Stimulated activated CD4-positive, alpha-beta T cell treated with anti-CD3 and anti-CD28 coated beads, TNF-alpha, amount 100 ng/mL, for 24 hours (primary cell): ENCODE results near the gene ATP9B.
"Not testable (repeated sequence)": the region's sequence is repeated elsewhere in the genome, so short reads cannot be mapped to it uniquely, and the experiment has no call there.

Experiments used
- DNase-seq, 3 experiments: peaks; one replicate each; pipeline ENCODE4 v3.0.0-alpha.2; 2020; ENCODE audit warnings: low read depth in 3 of 3

ATP9B gene

DNA sequence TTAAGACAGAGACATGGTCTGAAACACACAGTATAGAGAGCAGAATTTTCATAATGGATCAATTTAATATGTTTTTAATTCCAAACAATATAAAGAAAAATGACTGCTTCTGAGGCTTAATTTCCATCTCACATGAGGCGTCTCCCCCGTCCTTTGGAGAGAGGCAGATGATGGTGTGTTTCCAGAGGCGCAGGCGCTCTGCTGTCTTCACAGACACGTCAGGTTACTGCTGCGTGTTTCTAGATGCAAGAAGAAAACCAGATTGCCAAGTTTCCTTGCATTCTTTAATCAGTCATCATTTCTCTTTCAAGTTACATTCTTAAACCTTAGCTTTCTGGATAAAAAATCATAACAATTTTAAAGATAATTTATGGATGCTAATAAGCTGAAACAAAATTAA is 160.2 kb downstream of the ATP9B start:
- no peak for DNase-seq

GRCh38 chr18:79234438-79234837 is 165.2 kb downstream of the ATP9B start:
- no peak for DNase-seq

GRCh38 chr18:79239631-79240030 is 170.4 kb downstream of the ATP9B start:
- no peak for DNase-seq

- no peak for DNase-seq
These were observed 172.6 kb downstream of the ATP9B start for GRCh38 chr18:79241755-79242154.

GRCh38 chr18:79242246-79242645 is 173.1 kb downstream of the ATP9B start:
- DNase-seq, result no peak

GRCh38 chr18:79245517-79246001 is 176.4 kb downstream of the ATP9B start:
- no peak for DNase-seq

DNA sequence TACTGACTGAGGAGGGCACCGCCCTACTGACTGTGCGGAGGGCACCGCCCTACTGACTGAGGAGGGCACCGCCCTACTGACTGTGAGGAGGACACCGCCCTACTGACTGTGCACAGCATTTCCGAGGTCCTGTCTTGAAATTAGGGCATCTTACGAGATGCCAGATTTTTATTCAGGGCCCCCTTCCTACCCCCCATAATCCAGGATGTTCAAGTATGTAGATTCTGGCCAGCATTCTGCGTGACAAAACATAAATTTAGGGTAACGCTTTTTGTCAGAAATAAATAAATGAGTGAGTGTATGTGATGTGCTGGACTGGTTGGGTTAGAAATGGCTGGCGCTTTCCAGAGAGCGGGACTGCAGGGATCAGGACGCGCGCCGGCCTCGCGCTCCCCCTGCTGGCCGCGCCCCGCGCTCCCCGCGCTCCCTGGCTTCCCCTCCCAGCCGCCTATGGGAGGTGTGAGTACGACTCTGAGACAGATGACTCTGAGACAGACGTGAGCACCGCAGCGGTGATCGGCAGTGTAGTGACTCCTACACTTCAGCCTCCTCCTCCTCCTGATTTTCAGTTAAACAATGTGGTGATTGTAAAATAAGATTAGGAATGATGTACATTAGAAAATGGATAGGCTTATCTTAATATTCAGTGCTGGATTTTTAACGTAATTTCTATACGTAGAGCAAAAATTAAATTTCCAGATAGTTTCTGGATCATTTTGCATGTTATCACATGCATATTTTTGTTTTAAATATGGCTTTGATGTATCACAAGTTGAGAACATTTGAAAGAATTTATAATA is 177.3 kb downstream of the ATP9B start:
- peak; percentile 60 to 71 (median 65) for DNase-seq

GRCh38 chr18:79248495-79249060 is 179.4 kb downstream of the ATP9B start:
- DNase-seq, result no peak

DNA sequence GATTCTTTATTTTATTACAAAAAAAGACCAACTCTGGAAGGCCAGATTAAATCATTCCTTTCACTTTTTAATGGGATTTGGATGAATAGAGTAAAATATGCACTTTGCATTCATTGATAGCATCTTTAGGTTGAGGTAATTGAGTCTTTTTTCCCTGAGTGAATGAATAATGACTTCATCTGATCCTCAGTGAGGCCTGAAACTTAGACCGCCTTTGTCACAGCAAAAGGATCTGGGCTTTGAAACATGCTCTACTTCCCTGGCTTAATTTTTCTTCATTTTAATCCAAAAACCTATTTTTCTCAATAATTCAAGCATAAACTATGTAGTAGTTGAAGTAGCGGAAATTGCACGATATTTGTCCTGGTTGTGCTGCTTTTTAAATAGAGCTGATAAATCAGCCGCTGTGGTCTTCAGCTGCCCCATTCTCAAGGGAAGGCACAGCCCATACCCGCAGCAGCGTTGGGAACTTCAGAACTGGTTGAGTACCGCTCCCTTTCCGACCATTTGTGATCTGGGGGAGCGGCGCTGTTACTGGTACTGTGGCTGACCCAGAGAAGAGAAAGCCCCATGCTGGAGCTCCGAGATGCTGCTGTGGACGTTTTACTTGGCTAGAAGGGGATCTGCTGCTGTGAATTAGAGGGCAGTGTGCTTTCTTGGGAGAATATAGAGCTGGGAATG is 181.2 kb downstream of the ATP9B start:
- DNase-seq, result no peak

DNA sequence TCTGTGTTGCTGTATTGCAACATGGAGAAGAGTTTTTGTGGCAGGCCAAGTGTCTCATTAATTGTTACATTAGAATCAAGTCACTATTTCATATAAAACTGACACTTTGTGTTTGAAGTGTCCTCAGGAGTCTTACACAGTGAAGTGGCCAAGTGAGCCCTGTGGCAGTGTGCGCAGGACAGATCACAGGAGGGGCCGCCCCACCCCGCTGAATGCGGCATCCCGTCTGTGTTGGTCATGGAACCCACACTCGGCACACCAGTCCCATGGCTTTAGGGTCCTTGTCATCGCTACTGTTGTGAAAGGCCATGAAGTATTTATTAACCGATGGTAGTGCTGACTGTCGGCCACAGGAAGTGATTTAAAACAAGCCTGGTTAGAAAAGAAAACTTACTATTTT is 181.8 kb downstream of the ATP9B start:
- DNase-seq, result no peak

GRCh38 chr18:79252904-79253633 is 183.9 kb downstream of the ATP9B start:
- DNase-seq, result no peak

GRCh38 chr18:79257480-79257879 is 188.3 kb downstream of the ATP9B start:
- DNase-seq, result no peak

- no peak for DNase-seq
These were observed 189.3 kb downstream of the ATP9B start for GRCh38 chr18:79258447-79258846.

GRCh38 chr18:79259218-79259617 is 190.0 kb downstream of the ATP9B start:
- no peak for DNase-seq

DNA sequence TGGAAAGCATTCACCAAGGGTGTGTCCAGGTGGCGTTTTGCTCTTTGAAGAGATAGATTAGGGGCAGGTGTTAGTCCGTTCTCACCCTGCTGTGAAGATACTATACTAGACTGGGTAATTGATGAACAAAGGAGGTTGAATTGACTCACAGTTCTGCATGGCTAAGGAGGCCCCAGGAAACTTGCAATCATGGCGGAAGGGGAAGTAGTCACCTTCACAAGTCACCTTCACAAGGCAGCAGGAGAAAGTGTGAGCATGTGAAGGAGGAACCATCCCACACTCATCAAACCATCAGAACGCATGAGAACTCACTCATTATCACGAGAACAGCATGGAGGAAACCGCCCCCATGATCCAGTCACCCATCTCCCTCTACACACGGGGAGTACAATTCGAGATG is 190.8 kb downstream of the ATP9B start:
- DNase-seq, result no peak

DNA sequence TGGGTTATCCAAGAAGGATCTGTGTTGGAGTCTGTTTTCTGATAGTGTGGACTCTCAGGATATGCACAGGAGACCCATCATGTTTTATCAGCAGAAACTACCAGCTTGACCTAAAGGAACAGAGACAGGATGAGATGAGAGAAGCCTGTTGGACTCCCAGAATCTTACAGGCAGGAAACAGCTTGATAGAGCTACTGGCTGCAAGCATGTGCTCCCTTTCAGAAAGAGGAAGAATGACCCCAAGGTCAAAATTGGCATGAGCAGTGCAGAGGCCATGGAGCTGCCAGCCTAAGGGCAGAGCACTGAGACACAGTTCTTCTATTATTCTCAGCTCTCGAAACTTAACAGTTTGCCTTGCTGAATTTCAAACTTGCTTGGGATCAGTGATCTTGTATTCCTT is 191.3 kb downstream of the ATP9B start:
- DNase-seq, result no peak

GRCh38 chr18:79265068-79265467 is 195.9 kb downstream of the ATP9B start:
- not testable (repeated sequence) for DNase-seq

GRCh38 chr18:79271812-79272211 is 202.6 kb downstream of the ATP9B start:
- not testable (repeated sequence) for DNase-seq

DNA sequence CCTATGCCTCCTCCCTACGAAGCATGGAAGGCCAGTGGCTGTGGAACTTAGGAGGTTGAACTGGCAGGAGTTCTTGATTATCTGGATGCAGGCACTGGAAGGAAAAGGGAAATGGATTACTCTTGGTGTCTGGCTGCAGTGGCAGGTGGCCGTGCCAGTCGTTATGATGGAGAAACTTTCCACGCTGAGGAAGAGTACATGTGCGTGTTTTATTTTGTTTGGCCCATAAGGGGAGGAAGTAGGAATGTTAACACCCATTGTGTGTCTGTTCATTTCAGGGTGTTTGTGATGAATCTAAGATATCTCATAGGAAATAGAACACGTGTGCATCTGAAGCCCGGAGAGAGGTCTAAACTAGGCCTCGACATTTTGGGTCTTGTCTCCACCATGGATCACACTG is 203.7 kb downstream of the ATP9B start:
- DNase-seq, result no peak

- DNase-seq, result no peak
These were observed 205.6 kb downstream of the ATP9B start for GRCh38 chr18:79274823-79275222.

- no peak for DNase-seq
These were observed 206.3 kb downstream of the ATP9B start for GRCh38 chr18:79275461-79275860.

DNA sequence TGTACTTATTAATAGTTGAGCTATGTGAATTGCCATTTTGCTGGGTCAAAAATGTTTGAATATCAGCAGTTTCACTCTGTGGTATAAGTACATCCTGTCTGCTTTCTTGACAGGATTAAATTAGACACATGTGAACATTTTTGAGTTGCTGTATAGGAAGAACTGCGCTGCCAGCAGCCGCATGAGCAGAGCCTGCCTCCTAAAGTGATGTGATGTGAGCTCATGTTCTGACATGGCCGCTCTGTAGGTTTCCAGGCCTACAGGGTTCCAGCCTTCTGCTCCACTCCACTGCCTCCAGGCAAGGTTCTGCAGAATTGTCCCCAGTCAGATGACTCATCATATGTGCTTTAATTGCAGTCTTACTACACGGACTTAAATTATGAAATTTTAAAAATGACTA is 206.8 kb downstream of the ATP9B start:
- peak in 1 of 3 experiments; percentile 6 for DNase-seq
